ENCODE data around the gene MSANTD1.

- no peak for TF ChIP-seq CTCF (IDR thresholded peaks at IDR 0.05; ENCODE audit: low read depth, low read length, missing input control)
- TF ChIP-seq FOXA2 (IDR thresholded peaks at IDR 0.05) = no peak
- TF ChIP-seq HNF4A (conservative IDR thresholded peaks at IDR 0.05) = no peak
- no peak for TF ChIP-seq YY1 (IDR thresholded peaks at IDR 0.05)
- no peak for TF ChIP-seq REST (IDR thresholded peaks at IDR 0.05)
- no peak for TF ChIP-seq RXRA (IDR thresholded peaks at IDR 0.05)
- TF ChIP-seq FOXA1 (IDR thresholded peaks at IDR 0.05) = no peak
- no peak for TF ChIP-seq JUND (IDR thresholded peaks at IDR 0.05)
- no peak for TF ChIP-seq MAX (IDR thresholded peaks at IDR 0.05)
- no peak for TF ChIP-seq TAF1 (conservative IDR thresholded peaks at IDR 0.05)
- no peak for TF ChIP-seq ATF3 (IDR thresholded peaks at IDR 0.05)
These were observed 35.2 kb upstream of the MSANTD1 start for GRCh38 chr4:3213661-3214250.
